ENCODE data around the gene TNNT3.
"Not testable (repeated sequence)": the region's sequence is repeated elsewhere in the genome, so short reads cannot be mapped to it uniquely, and the experiment has no call there.

Gene TNNT3

GRCh38 chr11:1934335-1935155 lies 15.0 kb downstream of the TNNT3 start:
- DNase-seq (ENCODE audit: low read depth in 2 of 2) = no peak

DNA sequence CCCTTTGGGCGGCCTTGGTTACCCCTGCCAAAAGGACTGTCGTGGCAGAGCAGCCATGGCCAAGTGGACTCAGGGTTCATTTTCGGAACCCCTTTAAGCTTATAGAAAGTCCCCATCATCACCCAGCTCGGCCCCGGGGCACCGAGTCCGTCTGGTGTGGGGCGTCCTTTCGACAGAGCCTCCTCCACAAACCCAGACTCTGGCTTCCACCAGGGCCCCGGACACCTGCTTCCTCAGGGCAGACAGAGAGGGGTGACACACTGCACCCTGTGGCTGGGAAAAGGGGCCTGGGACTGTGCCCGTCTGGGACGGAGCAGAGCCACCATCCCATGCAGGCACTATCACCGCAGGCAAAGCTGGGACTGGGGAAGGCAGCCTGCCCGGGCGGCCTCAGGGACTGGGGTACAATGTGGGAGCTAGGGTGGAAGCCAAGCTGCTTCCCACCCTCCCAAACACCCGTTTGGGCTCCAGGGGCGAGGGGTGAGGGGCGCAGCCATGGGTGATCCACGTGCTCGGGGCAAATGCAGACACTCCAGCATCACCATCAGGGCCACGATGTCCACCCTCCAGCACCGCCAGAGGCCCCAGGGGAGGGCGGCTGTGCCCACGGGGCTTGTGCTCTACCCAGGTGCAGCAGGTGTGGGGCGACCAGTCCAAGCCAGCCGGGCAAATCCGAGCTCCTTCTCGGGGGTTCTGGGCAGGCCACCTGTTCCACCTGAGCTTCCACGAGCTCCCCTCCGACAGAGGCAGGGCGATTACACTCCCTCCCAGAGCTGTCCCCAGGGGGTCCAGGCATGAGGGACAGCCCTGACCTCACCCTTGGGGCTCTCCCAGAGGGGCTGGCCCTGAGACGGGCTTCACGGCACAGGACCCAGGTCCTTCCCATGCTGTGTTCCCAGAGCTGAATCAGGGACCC lies 15.9 kb downstream of the TNNT3 start:
- no peak for DNase-seq (ENCODE audit: low read depth in 2 of 2)

GRCh38 chr11:1936072-1936780 lies 16.7 kb downstream of the TNNT3 start:
- DNase-seq (ENCODE audit: low read depth in 2 of 2) = no peak

- DNase-seq (ENCODE audit: low read depth in 2 of 2) = no peak
These were observed 17.5 kb downstream of the TNNT3 start for GRCh38 chr11:1936781-1937615.

DNA sequence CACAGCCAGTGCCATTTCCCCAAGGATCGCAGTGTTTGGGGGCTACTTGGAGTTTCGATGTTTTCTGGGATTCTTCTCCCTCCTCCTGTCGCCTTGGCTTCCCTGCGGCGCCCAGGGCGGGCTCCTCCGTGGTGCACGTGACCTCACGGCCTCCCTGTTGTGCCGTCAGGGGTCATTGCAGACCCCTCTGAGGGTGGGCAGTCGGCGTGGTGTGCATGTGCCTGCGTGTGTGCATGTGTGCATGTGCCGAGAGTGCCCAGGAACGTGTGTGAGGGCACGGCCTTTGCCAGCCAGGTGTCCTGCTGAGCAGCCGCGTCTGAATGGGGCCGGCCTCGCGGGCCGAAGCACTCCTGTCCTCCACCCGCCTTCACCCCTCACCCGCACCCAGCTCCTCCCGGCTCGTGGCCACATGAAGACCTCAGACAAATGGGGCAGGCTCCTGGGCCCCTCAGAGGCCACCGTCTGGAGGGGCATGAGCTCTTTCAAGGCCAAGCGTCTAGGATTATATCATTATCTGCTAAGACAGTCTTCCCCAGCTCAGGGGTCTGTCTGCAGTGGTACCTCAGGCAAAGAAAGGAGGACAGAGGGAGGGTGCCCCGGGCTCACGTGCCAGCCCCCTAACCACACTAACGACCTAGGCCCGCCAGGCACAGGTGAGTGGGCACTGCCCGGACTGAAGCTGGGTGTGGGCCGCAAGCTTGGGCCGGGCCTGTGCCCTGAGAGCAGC lies 18.3 kb downstream of the TNNT3 start:
- no peak for DNase-seq (ENCODE audit: low read depth in 2 of 2)

- DNase-seq (ENCODE audit: low read depth in 2 of 2) = no peak
These were observed 19.0 kb downstream of the TNNT3 start for GRCh38 chr11:1938343-1939005.

- no peak for DNase-seq (ENCODE audit: low read depth in 2 of 2)
These were observed 19.6 kb downstream of the TNNT3 start for GRCh38 chr11:1939006-1939625.

DNA sequence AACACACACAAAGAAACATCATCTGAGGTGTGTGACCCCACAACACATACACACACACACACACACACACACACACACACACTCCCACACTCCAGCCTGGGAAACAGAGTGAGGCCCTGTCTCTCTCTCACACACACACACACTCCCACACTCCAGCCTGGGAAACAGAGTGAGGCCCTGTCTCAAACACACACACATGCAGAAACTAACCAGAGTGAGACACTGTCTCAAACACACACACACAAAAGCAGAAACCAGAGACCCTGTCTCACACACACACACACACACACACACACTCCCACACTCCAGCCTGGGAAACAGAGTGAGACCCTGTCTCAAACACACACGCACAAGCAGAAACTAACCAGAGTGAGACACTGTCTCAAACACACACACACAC lies 20.3 kb downstream of the TNNT3 start:
- DNase-seq (ENCODE audit: low read depth in 2 of 2) = not testable (repeated sequence)

GRCh38 chr11:1942558-1943260 lies 23.2 kb downstream of the TNNT3 start:
- no peak for DNase-seq (ENCODE audit: low read depth in 2 of 2)

- DNase-seq (ENCODE audit: low read depth in 2 of 2) = no peak
These were observed 24.1 kb downstream of the TNNT3 start for GRCh38 chr11:1943576-1943975.

DNA sequence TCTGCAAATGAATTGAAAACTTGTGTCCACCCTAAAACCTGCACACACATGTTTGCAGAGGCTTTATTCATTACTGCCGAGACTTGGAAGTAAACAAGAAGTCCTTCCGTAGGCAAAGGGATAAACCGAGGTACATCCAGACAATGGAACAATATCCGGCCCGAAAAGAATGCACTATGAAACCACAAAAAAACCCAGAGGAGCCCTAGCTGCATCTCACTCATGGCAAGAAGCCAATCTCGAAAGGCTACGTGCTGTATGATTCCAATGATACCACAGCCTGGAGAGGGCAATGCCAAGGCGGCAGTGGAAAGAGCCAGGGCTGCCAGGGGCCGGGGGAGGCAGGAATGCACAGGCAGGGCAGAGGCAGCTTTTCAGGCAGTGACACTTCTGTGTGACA lies 24.5 kb downstream of the TNNT3 start:
- no peak for DNase-seq (ENCODE audit: low read depth in 2 of 2)

DNA sequence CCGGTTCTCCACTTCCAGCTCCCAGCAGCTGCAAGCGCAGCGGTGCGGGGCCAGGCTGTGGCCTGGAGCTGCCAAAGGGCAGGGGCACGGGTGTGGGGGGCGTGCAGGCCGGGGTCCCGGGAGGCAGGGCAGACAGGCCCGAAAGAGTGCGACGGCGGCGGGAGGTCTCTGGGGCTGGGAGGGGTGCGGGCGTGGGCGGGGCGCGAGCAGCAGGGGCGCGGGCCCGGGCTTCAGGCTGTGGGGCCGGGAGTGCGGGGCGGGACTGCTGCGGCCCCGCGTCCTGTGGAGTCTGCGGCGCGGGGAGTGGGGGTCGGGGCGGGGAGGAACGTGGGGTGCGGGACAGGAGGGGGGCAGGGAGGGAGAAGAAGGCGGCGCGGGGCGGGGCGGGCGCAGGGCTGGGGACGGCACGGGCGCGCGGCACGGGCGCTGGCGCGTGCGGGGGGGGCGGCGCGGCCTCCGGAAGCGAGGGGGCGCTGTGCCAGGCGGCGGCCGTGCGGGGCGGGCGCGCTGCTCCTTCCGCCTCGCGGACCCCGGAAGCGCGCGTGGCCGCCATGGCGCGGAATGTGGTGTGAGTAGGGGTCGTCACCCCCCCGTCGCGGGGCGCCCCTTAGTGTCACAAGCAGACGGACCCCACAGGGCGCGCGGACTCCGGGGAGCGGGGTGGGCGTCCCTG lies 27.4 kb downstream of the TNNT3 start, which contains the start of gene MRPL23:
Gene MRPL23, plus strand, starts transcription at position 521 of the 673 bp plus-strand sequence. Its CDS starts 31 bp downstream, at position 552.
- peak in 1 of 2 donors; percentile 49 for DNase-seq (ENCODE audit: low read depth in 2 of 2)

DNA sequence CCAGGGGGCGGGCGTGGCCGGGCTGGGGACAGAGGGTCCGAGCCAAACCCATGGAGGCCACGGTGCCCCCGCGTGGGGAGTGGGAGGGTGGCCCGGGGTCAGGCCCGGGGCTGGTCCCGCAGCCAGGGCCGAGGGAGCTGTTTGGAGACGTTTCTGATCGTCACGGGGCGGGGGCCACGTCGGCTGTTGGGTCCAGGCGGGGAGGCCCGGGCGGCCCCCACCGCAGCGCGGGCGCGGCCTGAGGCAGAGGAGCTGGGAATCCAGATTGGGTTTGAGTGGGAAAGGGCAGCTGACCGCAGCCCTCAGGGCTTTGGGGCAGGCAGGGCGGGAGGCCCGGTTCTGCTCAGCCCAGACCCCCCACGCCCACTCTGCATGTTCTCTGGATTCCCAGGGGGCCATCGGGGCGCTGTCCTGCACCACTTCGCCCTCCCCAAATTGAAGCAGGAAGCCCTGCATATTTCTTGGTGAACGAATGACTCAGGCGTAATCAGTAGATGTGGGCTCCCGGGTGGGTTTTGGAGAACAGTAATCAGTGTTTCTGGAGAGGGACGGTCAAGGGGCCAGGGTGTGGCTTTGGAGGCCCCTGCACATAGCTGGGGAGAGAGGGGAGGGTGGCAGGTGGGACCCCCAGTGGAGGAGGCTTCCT lies 28.2 kb downstream of the TNNT3 start:
- no peak for DNase-seq (ENCODE audit: low read depth in 2 of 2)

GRCh38 chr11:1948389-1948788 lies 28.9 kb downstream of the TNNT3 start:
- DNase-seq (ENCODE audit: low read depth in 2 of 2) = no peak

DNA sequence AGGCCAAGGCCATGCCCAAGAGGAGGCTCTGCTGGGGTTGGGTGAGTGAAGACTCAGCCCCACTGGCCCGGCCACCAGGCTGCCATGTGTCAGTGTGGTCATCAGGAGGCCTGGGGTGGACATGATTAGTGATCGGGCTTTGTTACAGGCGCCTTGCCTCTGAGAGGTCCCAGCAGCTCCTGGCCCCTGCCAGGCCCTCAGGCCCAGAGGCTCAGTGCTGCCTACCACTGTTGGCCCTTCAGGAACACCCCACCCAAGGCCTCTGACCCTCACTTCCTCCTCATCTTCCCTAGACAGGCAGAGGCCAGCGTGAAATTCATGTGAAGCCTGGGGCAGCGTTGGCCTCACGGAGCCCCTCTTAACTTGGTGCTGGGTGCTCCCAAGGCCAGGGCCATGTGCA lies 29.8 kb downstream of the TNNT3 start:
- DNase-seq (ENCODE audit: low read depth in 2 of 2) = no peak

- no peak for DNase-seq (ENCODE audit: low read depth in 2 of 2)
These were observed 30.4 kb downstream of the TNNT3 start for GRCh38 chr11:1949922-1950321.

DNA sequence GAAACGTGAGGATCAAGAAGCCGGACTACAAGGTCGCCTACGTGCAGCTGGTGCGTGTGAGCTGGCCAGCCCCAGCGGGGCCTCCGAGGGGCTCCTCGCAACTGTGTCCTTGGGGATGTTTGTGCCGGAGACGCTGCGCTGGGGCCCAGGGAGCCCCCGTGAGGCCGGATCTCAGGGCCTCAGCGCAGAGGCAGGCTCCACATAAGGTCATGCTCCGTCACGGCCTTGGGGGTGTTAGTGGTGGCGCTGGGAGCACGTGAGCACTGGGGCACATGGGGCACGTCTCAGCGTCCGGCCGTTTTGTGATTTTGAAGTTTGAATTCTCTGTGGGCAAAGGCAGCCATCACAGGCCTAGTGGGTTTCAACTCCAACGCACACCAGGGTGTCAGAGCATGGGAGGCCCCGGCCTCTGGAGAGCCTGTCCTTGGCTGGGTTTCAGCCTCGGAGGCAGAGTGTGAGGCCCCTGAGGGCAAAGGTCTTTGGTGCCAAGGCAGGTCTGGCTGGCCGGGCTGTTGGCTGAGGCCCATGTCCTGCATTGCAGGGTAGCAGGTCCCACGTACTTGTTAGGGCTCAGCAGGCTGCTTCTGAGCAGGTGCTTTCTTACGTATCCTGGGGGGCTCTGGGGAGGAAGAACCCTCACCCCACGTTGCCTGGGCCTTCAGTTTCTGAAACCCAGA lies 33.4 kb downstream of the TNNT3 start:
- no peak for DNase-seq (ENCODE audit: low read depth in 2 of 2)

Data from stimulated activated CD4-positive, alpha-beta T cell treated with anti-CD3 and anti-CD28 coated beads, Interleukin-1b, Interleukin-23, amount 100 ng/mL, for 4 hours (primary cell).